GM19025 (cell line): ENCODE data around the gene KLC4.

ENCODE experiments used
- ATAC-seq: cut with Tn5 transposase; IDR thresholded peaks from one replicate; pipeline ENCODE4 v1.9.1; 2021; ENCODE audit warnings: mild to moderate bottlenecking, low read depth, moderate library complexity; ENCODE audit not compliant: unreplicated experiment

The KLC4 gene

GRCh38 chr6:43120944-43121913, 61.8 kb downstream of the KLC4 start:
- ATAC-seq = no peak

GRCh38 chr6:43122146-43122545, 62.7 kb downstream of the KLC4 start:
- no peak for ATAC-seq

GRCh38 chr6:43123461-43124314, 64.3 kb downstream of the KLC4 start:
- no peak for ATAC-seq

GRCh38 chr6:43124481-43124880, 65.0 kb downstream of the KLC4 start:
- no peak for ATAC-seq
